Stimulated activated memory B cell treated with anti-CD40 and anti-IgM and Interleukin-4, amounts not matched to agents 10 μg/mL and 1 μg/mL and 100 μg/mL, for 72 hours (primary cell): ENCODE results near the gene SYVN1.

Experiments
- ATAC-seq: fragments of 150-1000 bp; cut with Tn5 transposase; 2 replicates; pipeline ENCODE4 v1.10.0; 2021
- H3K27ac Mint-ChIP-seq: one replicate; pipeline ENCODE4 v1.8.0; 2022; ENCODE audit warnings: mild to moderate bottlenecking, mixed read lengths
- H3K27me3 Mint-ChIP-seq: one replicate; pipeline ENCODE4 v1.8.0; 2022; ENCODE audit warnings: mixed read lengths
- H3K36me3 Mint-ChIP-seq: one replicate; pipeline ENCODE4 v1.8.0; 2022; ENCODE audit warnings: mixed read lengths
- H3K4me1 Mint-ChIP-seq: one replicate; pipeline ENCODE4 v1.8.0; 2022; ENCODE audit warnings: mixed read lengths
- H3K4me3 Mint-ChIP-seq: one replicate; pipeline ENCODE4 v1.8.0; 2022; ENCODE audit warnings: mild to moderate bottlenecking, moderate library complexity, mixed read lengths
- H3K9me3 Mint-ChIP-seq: one replicate; pipeline ENCODE4 v1.8.0; 2022; ENCODE audit warnings: mixed read lengths

SYVN1 gene

DNA sequence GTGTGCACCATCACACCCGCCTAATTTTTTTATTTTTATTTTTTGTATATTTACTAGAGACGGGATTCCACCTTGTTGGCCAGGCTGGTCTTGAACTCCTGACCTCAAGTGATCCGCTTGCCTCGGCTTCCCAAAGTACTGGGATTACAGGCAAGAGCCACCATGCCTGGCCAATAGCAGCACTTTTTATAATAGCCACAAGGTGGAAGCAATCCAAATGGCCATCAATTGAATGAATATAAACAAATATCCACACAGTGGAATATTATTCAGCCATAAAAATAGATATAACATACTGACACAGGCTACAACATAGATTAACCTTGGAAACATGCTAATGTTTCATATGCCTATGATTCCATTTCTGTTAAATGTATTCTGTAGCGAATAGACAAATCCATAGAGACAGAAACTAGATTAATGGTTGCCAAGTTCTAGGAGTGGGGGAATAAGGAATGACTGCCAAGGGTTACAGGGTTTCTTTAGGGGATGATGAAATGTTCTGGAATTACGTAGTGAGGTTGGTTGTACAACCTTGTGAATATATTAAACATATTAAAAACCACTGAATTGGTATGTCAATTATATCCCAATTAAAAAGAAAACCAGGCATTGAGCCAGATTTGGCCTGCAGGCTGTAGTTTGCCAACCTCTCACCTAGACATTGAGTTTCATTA lies 33.5 kb downstream of the SYVN1 start:
- Mint-ChIP-seq H3K9me3 (no peaks in the 10 kb centered on the region), H3K27me3 (no peaks in the 10 kb centered on the region), H3K4me3 (no peak overlapping the region), H3K36me3 (peaks cover 5% of the 10 kb centered on the region), H3K4me1 (peaks cover 15% of the 10 kb centered on the region), H3K27ac (no peak overlapping the region)
- no peak for ATAC-seq

DNA sequence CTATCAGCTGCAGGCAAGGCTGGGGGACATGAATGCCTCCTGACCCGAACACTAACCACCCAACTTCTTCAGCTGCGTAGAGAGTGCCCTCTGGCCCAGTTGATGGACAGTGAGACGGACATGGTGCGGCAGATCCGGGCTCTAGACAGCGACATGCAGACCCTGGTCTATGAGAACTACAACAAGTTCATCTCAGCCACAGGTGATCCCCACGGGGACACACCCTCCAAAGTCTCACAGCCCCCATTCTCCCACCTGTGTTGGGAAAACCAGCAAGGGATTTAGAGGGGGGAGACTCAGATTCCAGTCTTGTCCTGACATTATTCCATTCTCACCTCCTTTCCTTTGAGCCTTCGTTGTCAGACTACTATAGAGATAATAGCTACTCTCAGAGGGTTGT lies 37.4 kb downstream of the SYVN1 start:
- peak overlapping the region; percentile 89 for H3K4me3 Mint-ChIP-seq
- no peak for ATAC-seq
- H3K4me1 Mint-ChIP-seq = peaks cover 17% of the 10 kb centered on the region
- peak overlapping the region; percentile 82 for H3K27ac Mint-ChIP-seq
- H3K36me3 Mint-ChIP-seq = peaks cover 5% of the 10 kb centered on the region
- no peaks in the 10 kb centered on the region for H3K27me3 Mint-ChIP-seq
- H3K9me3 Mint-ChIP-seq = no peaks in the 10 kb centered on the region

DNA sequence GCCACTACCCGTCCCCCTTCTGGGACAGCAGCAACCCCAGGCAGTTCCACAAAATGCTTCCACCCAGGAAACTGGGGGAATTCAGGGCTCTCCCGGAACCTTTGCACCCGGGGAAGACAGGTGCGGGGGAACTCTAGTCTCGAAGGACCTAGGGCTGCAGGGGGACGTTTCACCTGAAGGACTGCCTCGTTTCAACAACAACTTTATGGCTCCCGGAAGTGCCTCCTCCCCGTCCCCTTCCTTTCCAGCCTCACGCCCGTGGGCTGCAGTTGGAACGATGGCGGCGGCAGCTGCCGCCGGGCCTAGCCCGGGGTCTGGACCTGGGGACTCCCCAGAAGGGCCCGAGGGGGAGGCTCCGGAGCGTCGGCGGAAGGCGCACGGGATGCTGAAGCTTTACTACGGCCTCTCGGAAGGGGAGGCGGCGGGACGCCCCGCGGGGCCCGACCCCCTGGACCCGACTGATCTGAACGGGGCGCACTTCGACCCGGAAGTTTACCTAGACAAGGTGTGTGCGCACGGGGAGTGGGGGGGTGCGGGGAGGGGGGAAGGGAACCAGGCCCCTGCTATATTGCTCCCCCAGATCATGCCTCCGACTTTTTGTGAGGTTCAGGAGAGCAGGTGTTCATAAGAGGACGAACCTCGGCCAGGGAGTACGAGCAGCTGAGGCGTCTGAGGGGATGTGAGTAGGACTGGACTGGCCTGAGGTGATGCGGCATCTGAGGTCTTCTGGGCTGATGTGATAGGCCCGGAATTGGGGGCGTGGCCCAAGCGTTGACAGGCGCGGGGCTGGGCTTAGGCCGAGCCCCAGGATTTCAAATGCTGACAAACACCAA lies 38.1 kb downstream of the SYVN1 start, which contains the start of gene VPS51:
Gene VPS51 (plus strand): TSS at position 241 of the 833 bp plus-strand sequence. CDS start 37 bp downstream, at position 278.
- peaks cover 5% of the 10 kb centered on the region for H3K36me3 Mint-ChIP-seq
- no peaks in the 10 kb centered on the region for H3K27me3 Mint-ChIP-seq
- peak within 1 kb of the TSS; percentile 89 for H3K4me3 Mint-ChIP-seq
- no peaks in the 10 kb centered on the region for H3K9me3 Mint-ChIP-seq
- peaks cover 17% of the 10 kb centered on the region for H3K4me1 Mint-ChIP-seq
- peak; percentile 98 for ATAC-seq
- H3K27ac Mint-ChIP-seq = peak within 1 kb of the TSS; percentile 82

DNA sequence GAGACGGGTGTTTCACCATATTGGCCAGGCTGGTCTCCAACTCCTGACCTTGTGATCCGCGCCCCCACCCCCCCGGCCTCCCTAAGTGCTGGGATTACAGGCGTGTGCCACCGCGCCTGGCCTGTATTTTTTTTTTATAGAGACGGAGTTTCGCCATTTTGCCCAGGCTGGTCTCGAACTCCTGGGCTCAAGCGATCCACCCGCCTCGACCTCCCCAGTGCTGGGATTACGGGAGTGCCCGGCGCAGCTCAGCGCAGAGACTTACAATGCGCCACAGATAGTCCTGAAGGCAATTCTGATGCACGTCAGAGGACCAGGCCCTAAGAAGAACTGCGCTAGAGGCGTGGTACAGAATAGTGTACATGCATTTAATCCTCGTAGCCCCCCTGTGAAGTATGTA lies 38.9 kb downstream of the SYVN1 start:
- peak overlapping the region; percentile 89 for H3K4me3 Mint-ChIP-seq
- H3K27me3 Mint-ChIP-seq = no peaks in the 10 kb centered on the region
- H3K36me3 Mint-ChIP-seq = no peaks in the 10 kb centered on the region
- no peak for ATAC-seq
- peaks cover 17% of the 10 kb centered on the region for H3K4me1 Mint-ChIP-seq
- peak overlapping the region; percentile 82 for H3K27ac Mint-ChIP-seq
- H3K9me3 Mint-ChIP-seq = no peaks in the 10 kb centered on the region

DNA sequence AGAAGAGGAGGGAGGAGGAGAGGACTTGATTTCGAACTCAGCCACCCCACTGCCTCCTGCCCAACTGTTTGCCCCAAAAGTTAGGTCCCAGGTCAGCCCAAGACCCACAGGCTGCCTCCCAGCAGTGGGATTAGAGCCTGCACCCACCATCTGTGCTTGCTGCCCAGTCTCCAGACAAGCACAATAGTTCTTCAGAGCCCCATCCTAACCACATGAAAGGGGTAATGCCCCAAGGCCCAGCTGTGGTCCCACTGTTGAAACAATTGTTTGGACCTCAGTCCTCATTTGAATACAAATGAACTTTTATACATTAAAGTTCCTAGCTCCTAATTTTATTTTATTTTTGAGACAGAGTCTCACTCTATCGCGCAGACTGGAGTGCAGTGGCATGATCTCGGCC lies 43.7 kb downstream of the SYVN1 start:
- no peaks in the 10 kb centered on the region for H3K27me3 Mint-ChIP-seq
- H3K27ac Mint-ChIP-seq = no peak overlapping the region
- no peaks in the 10 kb centered on the region for H3K9me3 Mint-ChIP-seq
- H3K4me1 Mint-ChIP-seq = peaks cover 9% of the 10 kb centered on the region
- peaks cover 31% of the 10 kb centered on the region for H3K36me3 Mint-ChIP-seq
- no peak for ATAC-seq
- no peak overlapping the region for H3K4me3 Mint-ChIP-seq

DNA sequence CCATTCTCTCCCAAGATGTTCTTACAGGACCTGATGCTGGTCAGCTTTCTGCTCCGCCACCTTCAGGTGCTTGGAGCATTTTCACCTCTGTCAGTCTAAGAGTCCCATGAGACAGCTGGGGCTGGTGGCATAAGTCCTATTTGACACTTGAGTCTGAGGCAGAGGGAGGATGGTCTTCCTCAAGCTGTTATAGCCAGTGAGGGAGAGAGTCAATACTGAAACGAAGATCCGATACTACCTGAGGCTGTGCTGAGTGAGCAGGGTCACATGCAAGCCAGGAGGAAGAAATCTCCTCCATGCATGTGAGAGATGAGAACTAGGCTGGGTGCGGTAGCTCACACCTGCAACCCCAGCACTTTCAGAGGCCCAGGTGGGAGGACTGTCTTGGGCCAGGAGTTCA lies 44.7 kb downstream of the SYVN1 start:
- Mint-ChIP-seq H3K4me3 (no peak overlapping the region), H3K27me3 (no peaks in the 10 kb centered on the region), H3K4me1 (peaks cover 18% of the 10 kb centered on the region), H3K27ac (no peak overlapping the region), H3K9me3 (no peaks in the 10 kb centered on the region), H3K36me3 (peaks cover 34% of the 10 kb centered on the region)
- ATAC-seq = no peak

DNA sequence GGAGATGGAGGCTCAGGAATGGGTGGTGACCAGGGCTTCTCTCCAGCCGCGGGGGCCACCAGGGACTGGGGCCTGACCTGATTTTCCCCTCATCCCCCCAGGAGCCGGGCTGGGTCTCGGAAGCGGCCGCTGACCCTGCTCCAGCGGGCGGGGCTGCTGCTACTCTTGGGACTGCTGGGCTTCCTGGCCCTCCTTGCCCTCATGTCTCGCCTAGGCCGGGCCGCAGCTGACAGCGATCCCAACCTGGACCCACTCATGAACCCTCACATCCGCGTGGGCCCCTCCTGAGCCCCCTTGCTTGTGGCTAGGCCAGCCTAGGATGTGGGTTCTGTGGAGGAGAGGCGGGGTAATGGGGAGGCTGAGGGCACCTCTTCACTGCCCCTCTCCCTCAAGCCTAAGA lies 46.5 kb downstream of the SYVN1 start:
- peaks cover 34% of the 10 kb centered on the region for H3K36me3 Mint-ChIP-seq
- H3K9me3 Mint-ChIP-seq = no peaks in the 10 kb centered on the region
- H3K4me1 Mint-ChIP-seq = peaks cover 36% of the 10 kb centered on the region
- no peak for ATAC-seq
- no peaks in the 10 kb centered on the region for H3K27me3 Mint-ChIP-seq
- no peak overlapping the region for H3K27ac Mint-ChIP-seq
- H3K4me3 Mint-ChIP-seq = no peak overlapping the region

DNA sequence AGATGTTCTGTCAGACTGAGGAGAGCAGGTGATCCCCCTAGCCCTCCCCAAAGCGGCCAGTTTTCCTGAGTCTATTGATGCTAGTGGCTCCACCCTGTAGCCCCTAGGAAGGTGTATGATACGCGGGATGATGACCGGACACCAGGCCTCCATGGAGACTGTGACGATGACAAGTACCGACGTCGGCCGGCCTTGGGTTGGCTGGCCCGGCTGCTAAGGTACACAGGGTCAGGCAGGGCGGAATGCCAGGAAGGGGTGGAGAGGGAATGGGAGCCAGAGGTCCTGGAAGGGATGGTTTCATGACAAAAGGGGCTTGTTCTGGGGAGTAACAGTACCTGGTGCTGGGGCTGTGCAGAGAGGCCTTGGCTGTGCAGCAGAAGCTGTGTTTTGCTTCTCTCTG lies 47.1 kb downstream of the SYVN1 start:
- Mint-ChIP-seq H3K27me3 (no peaks in the 10 kb centered on the region), H3K36me3 (peaks cover 34% of the 10 kb centered on the region), H3K27ac (no peak overlapping the region), H3K4me1 (peaks cover 32% of the 10 kb centered on the region), H3K9me3 (no peaks in the 10 kb centered on the region), H3K4me3 (no peak overlapping the region)
- ATAC-seq = no peak

DNA sequence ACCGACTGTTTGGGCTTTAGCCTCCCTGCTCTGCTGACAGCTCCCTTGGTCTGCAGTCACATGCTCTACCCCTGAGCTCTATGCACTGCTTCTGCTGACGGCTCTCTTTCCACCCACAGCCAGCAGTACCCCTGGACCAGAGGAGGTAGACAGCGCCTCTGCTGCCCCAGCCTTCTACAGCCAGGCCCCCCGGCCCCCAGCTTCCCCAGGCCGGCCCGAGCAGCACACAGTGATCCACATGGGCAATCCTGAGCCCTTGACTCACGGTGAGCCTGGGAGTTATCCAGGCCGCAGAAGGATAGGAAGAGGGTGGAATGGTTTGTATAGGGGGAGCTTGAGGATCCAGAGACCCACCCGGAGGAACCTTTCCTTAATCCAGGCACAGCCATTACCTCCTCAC lies 47.5 kb downstream of the SYVN1 start:
- ATAC-seq = no peak
- Mint-ChIP-seq H3K4me1 (peaks cover 32% of the 10 kb centered on the region), H3K27ac (no peak overlapping the region), H3K36me3 (peaks cover 34% of the 10 kb centered on the region), H3K27me3 (no peaks in the 10 kb centered on the region), H3K4me3 (no peak overlapping the region), H3K9me3 (no peaks in the 10 kb centered on the region)

DNA sequence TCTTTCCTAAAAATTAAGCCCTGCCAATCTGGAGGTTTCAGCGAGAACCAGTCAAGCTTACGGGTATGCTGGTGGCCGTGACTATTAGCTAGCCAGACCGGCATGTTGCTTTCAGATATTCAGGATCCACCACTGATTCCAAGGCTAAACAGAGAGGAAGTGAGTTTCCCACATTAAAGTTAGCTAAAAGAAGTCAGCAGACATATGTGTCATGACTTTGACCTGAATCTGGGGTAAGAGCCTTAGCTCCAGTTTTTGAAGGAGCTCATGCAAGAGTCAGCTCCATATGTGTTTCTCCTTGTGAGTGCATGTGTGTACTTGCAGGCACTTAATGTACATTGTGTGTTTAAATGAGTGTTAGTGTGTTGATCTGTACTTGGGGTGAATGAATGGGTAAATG lies 48.9 kb downstream of the SYVN1 start:
- Mint-ChIP-seq H3K27me3 (no peaks in the 10 kb centered on the region), H3K4me3 (peak overlapping the region; percentile 97), H3K9me3 (no peaks in the 10 kb centered on the region), H3K27ac (no peak overlapping the region), H3K36me3 (peaks cover 34% of the 10 kb centered on the region), H3K4me1 (peaks cover 38% of the 10 kb centered on the region)
- ATAC-seq = no peak

DNA sequence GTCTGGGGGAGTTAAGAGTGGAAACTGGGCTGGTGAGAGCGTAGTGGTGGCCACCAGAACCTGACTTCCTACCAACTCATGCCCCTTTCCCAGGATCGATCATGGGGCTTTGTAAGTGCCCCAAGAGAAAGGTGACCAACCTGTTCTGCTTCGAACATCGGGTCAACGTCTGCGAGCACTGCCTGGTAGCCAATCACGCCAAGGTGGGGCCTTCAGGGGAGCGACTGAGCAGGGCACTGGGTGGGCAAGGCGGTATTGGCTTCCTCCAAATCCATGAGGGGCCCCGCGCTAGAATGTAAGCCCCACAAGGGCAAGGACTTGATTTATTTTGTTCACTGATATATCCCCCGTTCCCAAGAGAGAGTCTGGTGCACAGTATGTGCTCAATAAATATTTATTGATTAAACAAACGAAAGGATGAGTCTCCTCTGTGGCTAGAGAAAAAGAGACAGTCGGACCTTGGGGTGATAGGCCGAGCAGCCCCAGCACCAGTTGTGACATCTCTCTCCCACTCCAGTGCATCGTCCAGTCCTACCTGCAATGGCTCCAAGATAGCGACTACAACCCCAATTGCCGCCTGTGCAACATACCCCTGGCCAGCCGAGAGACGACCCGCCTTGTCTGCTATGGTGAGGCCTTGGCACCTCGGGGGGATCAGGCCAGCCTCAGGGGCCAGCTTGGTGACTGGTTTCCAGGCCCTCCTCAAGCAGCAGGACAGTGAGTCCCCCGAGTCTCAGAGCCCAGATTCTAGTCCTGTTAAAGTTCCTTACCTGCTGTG lies 49.5 kb downstream of the SYVN1 start:
- peak; percentile 1 for ATAC-seq
- H3K36me3 Mint-ChIP-seq = peaks cover 34% of the 10 kb centered on the region
- no peaks in the 10 kb centered on the region for H3K27me3 Mint-ChIP-seq
- H3K9me3 Mint-ChIP-seq = no peaks in the 10 kb centered on the region
- H3K4me1 Mint-ChIP-seq = peaks cover 38% of the 10 kb centered on the region
- H3K4me3 Mint-ChIP-seq = peak overlapping the region; percentile 97
- peak overlapping the region; percentile 96 for H3K27ac Mint-ChIP-seq

DNA sequence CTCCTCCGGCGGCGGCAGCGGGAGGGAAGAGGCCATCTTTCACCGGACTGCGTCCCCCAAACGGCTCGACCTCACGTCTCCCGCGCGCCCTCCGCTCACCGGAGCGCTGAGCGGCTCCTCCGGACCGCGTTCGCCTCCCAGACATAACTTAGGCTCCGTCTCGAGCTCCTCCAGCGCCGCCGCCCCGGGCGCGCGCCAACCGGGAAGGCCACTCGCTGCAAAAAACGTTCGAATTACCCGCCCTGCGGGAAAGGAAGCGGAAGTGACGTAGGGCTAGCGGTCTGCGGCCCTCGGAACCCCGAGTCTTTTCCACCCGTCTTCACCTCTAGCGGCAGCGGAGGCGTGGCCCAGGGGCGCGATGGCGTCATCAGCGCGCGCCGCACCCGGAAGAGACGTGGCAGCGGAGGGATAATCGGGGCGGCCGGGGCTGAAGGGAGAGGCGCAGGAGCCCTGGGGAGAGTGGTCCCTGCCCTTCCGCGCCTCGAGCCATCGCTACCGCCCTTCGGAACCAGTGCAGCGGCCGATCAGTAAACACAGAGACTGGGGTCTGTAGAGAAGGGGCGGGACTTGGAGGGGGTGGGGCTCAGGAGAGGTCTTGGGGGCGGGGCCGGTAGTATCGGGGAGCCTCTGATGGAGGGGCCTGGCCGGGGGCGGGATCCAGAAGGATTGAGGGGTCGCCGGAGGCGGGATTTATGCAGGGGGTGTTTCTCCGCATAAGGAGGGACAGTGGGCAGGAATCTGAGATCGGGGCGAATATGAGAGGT lies 50.3 kb downstream of the SYVN1 start, which contains the start of the genes CDCA5 and ZFPL1:
Gene CDCA5 (minus strand): TSS at position 207 of the 764 bp plus-strand sequence. CDS start 62 bp downstream, at position 145.
Gene ZFPL1 (plus strand): TSS at position 389 of the 764 bp plus-strand sequence. CDS start 477 bp downstream, outside the sequence.
- H3K4me1 Mint-ChIP-seq = peaks cover 42% of the 10 kb centered on the region
- peak within 1 kb of the TSS; percentile 96 for H3K27ac Mint-ChIP-seq
- H3K27me3 Mint-ChIP-seq = no peaks in the 10 kb centered on the region
- no peaks in the 10 kb centered on the region for H3K9me3 Mint-ChIP-seq
- peaks cover 26% of the 10 kb centered on the region for H3K36me3 Mint-ChIP-seq
- ATAC-seq = peak; percentile 95
- H3K4me3 Mint-ChIP-seq = peak within 1 kb of the TSS; percentile 97

DNA sequence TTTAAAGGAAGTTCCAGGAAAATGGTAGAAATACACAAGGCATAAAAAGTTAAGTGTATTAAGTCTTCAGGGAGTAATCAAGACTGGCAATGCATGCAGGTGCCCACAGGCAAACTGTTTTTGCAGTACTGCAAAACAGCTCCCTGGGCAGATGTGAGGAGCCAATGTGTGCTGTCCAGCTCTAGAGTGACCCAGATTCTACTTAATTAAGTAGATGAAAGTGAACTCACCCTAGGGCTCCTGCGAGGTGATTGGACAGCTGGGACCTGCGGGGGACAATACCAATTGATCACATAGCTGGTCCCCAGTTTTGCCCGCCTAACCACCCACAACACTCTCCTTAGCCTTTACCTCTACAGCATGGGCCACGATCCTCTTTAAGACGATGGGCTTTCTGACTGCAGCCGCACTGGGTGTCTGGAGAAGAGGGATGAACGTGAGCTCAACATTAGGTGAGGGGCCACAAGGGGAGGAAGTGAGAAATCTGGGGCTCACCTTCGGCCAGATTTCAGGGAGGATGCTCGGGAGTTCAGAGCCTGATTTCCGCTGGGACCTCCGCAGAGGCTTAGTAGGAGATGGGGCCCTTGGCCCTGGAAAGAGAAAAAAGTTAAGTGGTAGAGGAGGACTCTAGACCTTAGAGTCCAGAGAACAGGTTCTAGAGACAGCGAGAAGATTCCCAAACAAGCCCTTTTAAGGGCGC lies 51.0 kb downstream of the SYVN1 start:
- Mint-ChIP-seq H3K4me1 (peaks cover 50% of the 10 kb centered on the region), H3K27me3 (no peaks in the 10 kb centered on the region), H3K4me3 (peak overlapping the region; percentile 97), H3K36me3 (peaks cover 19% of the 10 kb centered on the region), H3K9me3 (no peaks in the 10 kb centered on the region), H3K27ac (peak overlapping the region; percentile 96)
- no peak for ATAC-seq

DNA sequence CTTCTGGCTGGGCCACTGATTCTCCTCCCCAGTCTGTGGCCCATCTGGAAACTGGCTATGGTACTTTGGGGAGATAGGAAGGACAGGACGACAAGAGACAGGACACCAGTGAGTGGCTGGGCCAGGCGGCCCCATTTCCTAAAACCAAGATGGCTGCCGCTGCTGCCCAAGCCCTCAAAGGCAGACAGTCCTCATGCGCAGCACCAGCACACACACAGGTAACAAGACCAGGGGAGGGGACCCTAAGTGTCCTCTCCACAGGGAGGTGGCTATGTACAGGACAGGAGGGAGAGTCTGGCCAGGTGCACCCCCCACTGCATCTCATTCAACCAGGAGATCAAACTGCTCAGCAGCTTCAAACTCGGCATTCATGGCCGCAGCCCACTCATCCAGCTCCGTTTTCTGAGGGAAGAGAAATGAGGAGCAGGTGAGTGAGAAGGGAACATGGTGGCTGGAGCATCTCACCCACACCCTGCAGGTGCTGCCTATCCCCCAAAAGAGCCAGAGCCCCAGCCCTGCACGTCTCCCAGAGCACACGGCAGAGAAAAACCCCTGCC lies 55.5 kb downstream of the SYVN1 start:
- H3K36me3 Mint-ChIP-seq = no peaks in the 10 kb centered on the region
- peak overlapping the region; percentile 69 for H3K27ac Mint-ChIP-seq
- no peaks in the 10 kb centered on the region for H3K27me3 Mint-ChIP-seq
- H3K4me1 Mint-ChIP-seq = peaks cover 38% of the 10 kb centered on the region
- H3K9me3 Mint-ChIP-seq = no peaks in the 10 kb centered on the region
- no peak for ATAC-seq
- H3K4me3 Mint-ChIP-seq = peak overlapping the region; percentile 2
